Upper lobe of left lung (tissue), 4 donors: ENCODE measurements around the gene BEND6.

Experiments used
- EP300 ChIP-seq, 4 donors: sonication (generic); formaldehyde crosslinking; IDR thresholded peaks; one replicate each; pipeline ENCODE4 v1.5.1; 2017; ENCODE audit warnings: antibody characterized with exemption in 4 of 4, control low read depth in 2 of 4
- POLR2A ChIP-seq, 4 donors: fragments of 450-650 bp; IDR thresholded peaks; one replicate each; pipeline ENCODE4 v1.5.1; 2016 to 2017; ENCODE audit warnings: antibody characterized with exemption in 4 of 4, mild to moderate bottlenecking in 2 of 4
- POLR2AphosphoS5 ChIP-seq, 2 donors: sonication (generic); formaldehyde crosslinking; IDR thresholded peaks; one replicate each; pipeline ENCODE4 v1.5.1; 2017; ENCODE audit warnings: antibody characterized with exemption in 2 of 2
- TF ChIP-seq, protein P1 (sequence below), 6 experiments: fragments of 450-650 bp in 4 of 6; fragments of 200-600 bp in 2 of 6; sonication (generic) in 2 of 6; IDR thresholded peaks; one replicate each; pipeline ENCODE4 v1.5.1; 2016 to 2019; ENCODE audit warnings: antibody characterized with exemption in 6 of 6

DNA sequence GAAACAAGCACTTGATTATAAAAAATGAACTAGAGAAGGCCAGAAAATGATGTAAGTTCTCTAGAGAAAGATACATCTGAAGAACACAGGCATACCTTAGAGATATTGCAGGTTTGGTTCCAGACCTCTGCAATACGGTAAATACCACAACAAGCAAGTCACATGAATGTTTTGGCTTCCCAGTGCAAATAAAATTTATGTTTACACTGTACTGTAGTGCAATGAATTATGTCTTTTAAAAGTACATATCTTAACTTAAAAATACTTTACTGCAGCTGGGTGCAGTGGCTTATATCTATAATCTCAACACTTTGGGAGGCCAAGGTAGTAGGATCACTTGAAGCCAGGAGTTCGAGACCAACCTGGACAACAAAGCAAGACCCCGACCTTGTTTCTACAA lies 80.6 kb downstream of the BEND6 start:
- no peak for TF ChIP-seq POLR2AphosphoS5 (IDR thresholded peaks at IDR 0.05)
- TF ChIP-seq, protein P1, sequence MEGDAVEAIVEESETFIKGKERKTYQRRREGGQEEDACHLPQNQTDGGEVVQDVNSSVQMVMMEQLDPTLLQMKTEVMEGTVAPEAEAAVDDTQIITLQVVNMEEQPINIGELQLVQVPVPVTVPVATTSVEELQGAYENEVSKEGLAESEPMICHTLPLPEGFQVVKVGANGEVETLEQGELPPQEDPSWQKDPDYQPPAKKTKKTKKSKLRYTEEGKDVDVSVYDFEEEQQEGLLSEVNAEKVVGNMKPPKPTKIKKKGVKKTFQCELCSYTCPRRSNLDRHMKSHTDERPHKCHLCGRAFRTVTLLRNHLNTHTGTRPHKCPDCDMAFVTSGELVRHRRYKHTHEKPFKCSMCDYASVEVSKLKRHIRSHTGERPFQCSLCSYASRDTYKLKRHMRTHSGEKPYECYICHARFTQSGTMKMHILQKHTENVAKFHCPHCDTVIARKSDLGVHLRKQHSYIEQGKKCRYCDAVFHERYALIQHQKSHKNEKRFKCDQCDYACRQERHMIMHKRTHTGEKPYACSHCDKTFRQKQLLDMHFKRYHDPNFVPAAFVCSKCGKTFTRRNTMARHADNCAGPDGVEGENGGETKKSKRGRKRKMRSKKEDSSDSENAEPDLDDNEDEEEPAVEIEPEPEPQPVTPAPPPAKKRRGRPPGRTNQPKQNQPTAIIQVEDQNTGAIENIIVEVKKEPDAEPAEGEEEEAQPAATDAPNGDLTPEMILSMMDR (IDR thresholded peaks at IDR 0.05) = no peak
- TF ChIP-seq EP300 (IDR thresholded peaks at IDR 0.05) = no peak
- TF ChIP-seq POLR2A (IDR thresholded peaks at IDR 0.05) = no peak
